Peyer's patch (tissue), 4 donors: ENCODE results near the gene ASCL2.

ENCODE experiments used
- CTCF ChIP-seq, 6 experiments: fragments of 450-650 bp in 4 of 6; fragments of 200-600 bp in 2 of 6; sonication (generic) in 1 of 6; IDR thresholded peaks; one replicate each; pipeline ENCODE4 v1.5.1; 2017 to 2019; ENCODE audit warnings: antibody characterized with exemption in 6 of 6, mild to moderate bottlenecking in 3 of 6, moderate library complexity in 1 of 6
- POLR2A ChIP-seq, 2 donors: fragments of 450-650 bp; IDR thresholded peaks; one replicate each; pipeline ENCODE4 v1.5.1; 2017; ENCODE audit warnings: antibody characterized with exemption in 2 of 2, mild to moderate bottlenecking in 2 of 2, moderate library complexity in 2 of 2

- no peak for TF ChIP-seq CTCF (IDR thresholded peaks at IDR 0.05)
- TF ChIP-seq POLR2A (IDR thresholded peaks at IDR 0.05) = no peak
Observed at GRCh38 chr11:2319791-2320472, 49.5 kb upstream of the ASCL2 start.
